SU-DHL-6 (cell line): ENCODE results near the gene PCDHA3.

ENCODE experiments used
- CTCF ChIP-seq: fragments of 200-600 bp; sonication (generic); IDR thresholded peaks from one replicate; pipeline ENCODE4 v1.5.1; 2017; ENCODE audit warnings: antibody characterized with exemption, mild to moderate bottlenecking, low read length, moderate library complexity; ENCODE audit not compliant: insufficient read depth, poor library complexity, severe bottlenecking
- EZH2phosphoT487 ChIP-seq: fragments of 200-600 bp; sonication (generic), shearing (Covaris generic); conservative IDR thresholded peaks from 2 replicates; pipeline ENCODE4 v1.6.1; 2018; ENCODE audit warnings: mild to moderate bottlenecking, antibody characterized with exemption, low read length, moderate library complexity, mixed read lengths

DNA sequence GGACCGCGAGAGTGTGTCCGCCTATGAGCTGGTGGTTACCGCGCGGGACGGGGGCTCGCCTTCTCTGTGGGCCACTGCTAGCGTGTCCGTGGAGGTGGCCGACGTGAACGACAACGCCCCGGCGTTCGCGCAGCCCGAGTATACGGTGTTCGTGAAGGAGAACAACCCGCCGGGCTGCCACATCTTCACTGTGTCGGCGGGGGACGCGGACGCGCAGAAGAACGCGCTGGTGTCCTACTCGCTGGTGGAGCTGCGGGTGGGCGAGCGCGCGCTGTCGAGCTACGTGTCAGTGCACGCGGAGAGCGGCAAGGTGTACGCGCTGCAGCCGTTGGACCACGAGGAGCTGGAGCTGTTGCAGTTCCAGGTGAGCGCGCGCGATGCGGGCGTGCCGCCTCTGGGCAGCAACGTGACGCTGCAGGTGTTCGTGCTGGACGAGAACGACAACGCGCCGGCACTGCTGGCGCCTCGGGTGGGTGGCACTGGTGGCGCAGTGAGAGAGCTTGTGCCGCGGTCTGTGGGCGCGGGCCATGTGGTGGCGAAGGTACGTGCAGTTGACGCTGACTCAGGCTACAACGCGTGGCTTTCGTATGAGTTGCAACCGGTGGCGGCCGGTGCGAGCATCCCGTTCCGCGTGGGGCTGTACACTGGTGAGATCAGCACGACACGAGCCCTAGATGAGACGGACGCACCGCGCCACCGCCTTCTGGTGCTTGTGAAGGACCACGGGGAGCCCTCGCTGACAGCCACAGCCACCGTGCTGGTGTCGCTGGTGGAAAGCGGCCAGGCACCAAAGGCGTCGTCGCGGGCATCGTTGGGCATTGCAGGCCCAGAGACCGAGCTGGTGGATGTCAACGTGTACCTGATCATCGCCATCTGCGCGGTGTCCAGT is 35.0 kb downstream of the PCDHA3 start:
- TF ChIP-seq CTCF (no peak), EZH2phosphoT487 (no peak)
